HG03097 (cell line): ENCODE results near the gene CNOT10.
"Not testable (repeated sequence)": the region's sequence is repeated elsewhere in the genome, so short reads cannot be mapped to it uniquely, and the experiment has no call there.

Experiments
- ATAC-seq: cut with Tn5 transposase; IDR thresholded peaks from one replicate; pipeline ENCODE4 v1.9.1; 2021; ENCODE audit not compliant: unreplicated experiment, low FRiP score

Gene CNOT10

DNA sequence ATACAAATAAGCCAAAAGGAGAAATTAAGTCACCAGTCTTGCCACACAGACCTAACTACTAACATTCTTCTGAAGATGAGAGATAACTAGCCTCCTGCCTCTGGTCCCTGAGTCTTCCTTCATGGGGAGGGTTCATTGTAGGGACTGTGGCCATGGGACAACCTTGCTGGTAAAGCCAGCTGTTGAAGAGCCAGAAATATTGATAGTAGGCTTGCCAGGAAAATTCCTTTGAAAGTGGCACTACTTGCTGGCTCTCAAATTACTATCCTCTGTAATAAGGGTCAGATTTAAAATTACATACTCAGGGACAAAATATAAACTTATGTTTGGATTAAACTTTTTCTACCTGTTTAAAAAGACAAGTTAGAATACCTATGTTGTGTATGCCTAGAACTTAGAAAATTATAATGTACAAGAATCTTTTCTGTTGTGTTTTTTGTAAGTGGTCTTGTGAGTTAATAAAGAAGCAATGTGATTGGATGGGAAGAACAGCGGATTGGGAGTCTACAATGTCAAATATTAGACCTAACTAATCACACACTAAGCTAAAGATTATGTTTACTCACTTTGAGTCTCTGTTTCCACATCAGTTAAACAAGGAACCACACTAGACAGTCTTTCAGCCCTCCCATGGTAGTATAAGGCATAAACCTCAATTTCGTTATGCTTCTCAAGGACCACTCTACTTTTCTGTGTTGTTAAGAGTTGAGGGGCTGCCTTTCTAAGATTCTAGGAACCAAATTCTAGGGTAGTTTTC lies 72.8 kb downstream of the CNOT10 start:
- ATAC-seq: no peak

DNA sequence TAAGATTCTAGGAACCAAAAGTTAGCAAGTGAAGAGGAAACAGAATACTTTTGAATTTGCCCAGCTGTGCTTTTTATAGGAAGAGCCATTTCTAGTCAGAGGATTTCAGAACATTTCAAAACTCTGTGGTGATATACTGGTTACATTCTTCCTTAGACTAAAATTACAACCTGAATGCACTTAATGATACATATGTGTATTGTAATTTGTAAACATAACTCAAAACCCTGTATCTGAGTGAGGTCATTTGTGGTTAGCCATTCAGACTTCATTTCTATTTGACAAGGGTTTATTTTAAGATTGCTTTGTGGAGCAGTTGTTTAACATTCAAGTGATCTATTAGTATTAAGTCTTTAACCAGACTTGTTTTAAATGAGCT lies 73.4 kb downstream of the CNOT10 start:
- no peak for ATAC-seq

DNA sequence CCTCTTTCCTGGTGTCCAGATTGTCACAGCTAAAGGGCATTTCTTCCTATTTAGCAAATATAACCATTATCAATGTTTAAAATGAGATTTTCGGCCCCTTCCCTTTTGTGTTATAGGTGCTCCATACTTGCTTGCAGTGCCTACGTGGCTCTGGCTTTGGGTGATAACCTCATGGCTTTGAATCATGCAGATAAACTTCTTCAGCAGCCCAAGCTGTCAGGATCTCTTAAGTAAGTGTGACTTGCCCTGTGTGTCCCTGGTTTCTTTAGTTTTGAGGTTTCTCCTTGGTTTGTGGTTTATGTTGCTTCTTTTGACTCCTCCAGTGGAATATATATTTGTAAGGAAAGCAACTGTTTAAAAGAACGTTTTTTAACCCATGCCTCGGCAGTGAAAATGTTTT lies 74.4 kb downstream of the CNOT10 start:
- ATAC-seq: no peak

DNA sequence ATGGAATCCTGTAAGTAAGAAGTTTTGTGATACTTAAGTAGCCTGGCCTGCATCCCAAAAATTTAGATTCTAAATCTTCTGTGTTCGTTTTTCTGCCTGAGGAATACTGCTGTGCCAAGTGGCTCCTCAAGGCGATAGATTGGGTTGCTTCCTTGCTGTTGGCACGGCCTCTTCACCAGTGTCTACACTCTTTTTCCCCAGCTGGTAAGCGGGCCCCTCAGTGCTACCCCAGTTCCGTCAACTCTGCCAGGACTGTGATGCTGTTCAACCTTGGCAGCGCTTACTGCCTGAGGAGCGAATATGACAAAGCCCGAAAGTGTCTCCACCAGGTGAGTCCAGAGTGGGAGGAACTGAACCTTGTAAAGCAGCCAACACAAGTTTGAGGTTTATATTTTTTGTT lies 79.5 kb downstream of the CNOT10 start:
- no peak for ATAC-seq

DNA sequence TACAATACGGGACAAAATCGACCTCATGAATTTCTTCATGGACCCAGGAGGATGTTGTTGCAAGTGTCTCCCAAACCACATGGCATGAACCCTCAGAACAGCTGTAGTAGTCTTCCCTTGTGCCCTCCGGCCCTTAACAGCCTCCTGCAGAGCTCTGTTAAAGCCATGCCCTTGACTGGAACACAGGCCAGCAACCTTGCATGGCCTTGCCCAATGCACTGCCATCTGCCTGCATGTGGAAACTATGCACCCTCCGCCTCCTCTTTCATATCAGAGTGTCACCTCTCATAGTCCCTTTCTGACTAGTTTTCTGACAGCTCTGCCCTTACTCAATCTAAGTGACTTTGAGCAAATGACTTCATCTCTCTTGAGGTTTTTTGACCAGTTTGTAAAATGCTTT lies 93.4 kb downstream of the CNOT10 start:
- ATAC-seq: no peak

DNA sequence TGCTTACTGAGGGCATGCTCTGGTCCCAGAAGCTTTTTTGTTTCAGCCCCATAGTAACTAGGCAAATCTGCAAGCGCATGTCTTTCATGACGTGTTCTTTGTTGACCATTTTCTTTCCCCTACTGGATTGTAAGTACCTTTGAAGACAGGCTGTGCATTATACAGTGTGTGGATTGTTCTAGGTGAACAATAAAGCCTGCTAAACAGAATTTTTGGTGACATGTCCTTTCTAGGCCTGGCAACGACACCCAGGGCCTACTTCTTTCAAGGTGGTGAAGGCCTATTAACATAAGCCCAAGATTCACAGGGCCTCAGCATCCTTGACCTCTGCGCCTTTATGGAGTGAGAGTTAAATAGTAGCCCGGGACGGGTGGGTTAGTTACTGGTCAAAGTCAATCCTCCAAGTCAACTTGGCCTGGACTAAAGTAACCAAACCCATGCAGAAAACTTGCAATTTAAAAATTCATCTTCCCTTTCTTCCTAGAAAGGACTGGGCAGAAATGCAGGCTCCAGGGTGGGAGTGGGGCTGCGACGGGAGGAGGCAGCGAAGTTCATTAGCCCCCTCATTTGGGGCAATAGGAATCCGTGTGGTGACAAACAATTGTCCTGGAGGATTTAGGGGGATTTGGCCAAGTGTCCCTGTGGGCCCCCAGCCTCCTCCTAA lies 95.2 kb downstream of the CNOT10 start:
- ATAC-seq: no peak

DNA sequence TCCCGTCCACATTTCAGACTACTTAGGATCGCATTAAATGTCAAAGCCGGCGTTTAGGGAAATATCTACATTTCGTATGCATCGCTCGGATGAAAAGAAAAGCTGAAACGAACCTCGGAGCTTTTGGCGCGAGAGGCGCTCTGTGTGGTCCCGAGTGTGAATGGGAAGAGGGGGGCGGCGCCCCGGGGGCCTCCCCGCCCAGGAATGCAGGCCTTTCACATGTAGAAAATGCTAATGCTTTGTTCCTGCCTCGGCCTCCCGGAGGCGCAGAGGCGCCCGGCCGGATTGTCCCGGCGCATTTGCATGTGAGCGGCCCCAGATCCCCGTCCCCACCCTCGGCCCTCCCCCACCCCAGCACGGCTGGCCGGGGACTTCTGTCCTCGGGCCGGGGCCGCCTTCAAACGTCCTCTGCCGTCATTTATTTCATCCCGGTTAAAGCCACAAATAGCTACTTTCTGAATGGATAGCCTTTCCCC lies 95.8 kb downstream of the CNOT10 start:
- peak; percentile 30 for ATAC-seq

DNA sequence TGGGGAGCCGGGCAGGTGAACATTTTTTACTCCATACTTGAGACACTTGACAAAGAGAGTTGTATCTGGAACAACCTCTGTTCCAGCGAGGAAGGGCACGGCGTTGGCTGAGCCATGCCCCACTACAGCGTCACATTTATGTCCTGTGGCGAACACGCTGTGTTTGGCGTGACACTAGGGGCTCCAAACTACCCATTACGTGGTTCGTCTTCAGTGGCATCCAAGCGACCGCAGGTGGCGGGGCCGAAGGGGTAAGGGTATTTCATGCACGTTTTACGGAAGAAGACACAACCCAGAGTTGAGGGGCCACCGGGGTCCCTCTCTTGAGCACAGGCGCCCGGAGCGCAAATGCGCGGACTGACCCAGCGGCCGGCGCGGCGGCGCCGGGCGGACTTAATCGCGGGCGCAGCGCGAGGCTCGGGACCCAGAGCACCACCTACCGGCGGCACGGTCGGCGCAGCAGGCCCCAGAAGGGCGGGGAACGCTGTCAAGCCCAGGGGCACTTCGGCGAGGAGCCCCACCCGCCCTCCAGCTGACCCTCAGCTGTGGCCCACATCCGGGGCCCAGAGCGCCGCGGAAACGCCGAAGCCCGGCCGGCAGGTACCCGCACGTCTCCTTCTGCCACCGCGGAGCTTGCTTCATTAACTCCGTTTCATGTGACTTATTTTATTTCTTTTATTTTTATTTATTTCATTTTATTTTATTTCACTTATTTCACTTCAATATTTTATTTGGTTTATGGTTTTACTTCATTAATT lies 96.4 kb downstream of the CNOT10 start:
- peak; percentile 96 for ATAC-seq

DNA sequence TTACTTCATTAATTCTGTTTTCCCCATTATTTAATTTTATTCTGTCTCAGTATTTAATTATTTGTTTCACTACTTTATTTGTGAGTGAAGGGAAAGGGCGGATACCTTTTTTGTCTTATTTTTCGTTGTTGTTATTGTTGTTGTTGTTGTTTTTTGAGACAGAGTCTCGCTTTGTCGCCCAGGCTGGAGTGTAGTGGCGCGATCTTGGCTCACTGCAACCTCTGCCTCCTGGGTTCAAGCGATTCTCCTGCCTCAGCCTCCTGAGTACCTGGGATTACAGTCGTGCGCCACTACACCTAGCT lies 96.9 kb downstream of the CNOT10 start:
- not testable (repeated sequence) for ATAC-seq

DNA sequence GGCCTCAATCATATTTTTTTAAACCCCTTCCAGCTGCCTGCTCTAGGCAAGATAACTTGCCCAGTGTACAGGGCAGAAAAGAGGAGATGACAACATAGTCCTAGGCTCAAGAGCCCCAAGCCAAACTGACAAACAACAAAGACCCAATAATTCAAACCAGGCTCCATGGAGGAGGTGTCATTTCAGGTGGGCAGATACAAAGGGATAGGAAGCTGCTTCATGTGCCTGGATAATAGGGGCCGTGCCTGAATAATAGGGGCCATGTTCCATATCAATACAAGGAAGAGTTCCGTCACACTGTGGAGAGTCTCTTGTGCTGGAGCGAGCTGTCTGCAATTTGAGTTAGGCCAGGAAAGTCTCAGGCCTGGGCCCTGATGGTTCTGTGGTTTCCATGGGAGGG lies 97.4 kb downstream of the CNOT10 start:
- no peak for ATAC-seq

DNA sequence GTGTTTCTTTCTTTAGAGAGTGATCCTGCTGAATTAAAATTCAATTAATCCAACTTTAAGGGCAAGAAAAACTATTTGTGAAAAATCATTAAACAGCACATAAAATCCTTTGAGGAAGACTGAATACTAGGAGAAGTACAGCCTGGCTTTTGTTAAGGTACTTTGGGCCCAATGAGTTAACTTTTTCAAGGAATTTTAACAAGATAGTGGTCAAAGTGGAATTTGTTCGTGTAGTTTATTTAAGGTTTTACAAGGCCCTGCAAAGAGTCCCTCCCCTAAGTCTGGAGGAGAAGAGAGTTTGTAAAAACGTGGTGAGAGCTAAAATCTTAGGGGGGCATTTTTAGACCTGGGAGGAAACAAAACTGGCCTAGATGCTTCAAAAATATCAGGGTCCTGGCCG lies 106.8 kb downstream of the CNOT10 start:
- ATAC-seq: no peak

DNA sequence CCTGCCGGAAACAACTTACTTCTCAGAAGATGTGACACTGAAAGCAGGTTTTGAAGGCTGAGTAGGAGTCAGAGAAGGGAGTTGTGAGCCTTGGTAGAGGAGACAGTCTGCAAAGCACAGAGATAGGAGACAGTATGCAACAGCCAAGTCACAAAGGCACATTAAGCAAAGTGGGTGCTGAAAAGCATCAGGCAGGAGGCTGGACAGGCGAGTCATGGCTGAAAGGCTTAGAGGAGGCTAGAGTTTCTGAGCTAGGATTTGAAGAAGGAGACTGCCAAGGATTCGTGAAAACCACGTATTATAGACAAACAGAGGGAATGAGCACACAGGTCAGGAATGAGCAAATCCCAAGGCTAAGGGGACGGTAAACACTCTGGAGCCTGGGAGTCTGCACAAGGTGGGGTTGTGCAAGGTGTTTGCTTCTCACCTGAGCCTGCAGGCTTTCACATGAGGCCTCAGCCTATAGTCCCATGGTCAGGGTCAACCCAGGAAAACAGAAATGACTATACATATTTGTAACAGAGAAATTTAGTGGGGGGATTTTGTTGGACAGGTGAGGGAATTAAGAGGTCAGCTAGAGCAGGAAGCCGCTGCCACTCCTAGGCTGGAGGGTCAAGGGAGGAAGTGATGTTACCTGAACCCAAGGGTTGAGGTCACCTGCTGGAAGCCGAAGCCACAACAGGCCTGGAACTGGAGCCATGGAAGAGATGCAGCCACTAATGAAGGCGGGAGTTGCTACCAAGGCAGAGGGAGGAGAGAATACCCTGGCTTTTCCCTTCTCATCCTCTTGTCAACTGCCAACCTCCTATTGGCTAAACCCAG lies 109.7 kb downstream of the CNOT10 start:
- ATAC-seq: no peak

DNA sequence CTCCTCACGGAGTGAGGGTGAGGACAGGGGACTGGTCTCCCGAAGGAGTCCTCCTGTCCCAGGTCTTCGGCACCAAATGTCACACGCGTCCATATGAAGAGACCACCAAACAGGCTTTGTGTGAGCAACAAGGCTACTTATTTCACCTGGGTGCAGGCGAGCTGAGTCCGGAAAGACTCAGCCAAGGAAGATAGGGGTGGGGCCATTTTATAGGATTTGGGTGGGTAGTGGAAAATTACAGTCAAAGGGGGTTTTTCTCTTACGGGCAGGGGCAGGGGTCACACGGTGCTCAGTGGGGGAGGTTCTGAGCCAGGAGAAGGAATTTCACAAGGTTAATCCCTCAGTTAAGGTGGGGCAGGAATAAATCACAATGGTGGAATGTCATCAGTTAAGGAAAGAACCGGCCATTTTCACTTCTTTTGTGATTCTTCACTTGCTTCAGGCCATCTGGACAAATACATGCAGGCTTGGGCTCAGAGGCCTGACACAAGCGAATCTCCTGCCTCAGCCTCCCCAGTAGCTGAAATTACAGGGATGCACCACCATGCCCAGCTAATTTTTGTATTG lies 111.5 kb downstream of the CNOT10 start:
- not testable (repeated sequence) for ATAC-seq

DNA sequence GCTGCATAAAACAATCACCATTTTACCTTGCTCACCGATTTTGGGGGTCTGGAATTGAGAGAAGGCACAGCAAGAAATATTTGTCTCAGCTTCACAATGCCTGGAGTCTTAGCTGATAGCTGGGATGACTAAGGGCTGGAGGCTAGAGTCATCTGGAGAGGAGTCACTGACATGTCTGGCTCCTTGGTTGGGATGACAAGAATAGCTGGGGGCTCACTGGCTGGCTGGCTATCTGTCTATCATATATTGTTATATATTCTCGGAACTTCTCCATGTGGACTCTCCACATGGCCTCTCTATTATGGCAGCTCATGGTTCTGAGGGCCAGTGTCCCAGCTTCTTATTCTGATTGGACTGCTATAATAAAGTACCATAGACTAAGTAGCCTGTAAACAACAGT lies 112.8 kb downstream of the CNOT10 start:
- no peak for ATAC-seq

DNA sequence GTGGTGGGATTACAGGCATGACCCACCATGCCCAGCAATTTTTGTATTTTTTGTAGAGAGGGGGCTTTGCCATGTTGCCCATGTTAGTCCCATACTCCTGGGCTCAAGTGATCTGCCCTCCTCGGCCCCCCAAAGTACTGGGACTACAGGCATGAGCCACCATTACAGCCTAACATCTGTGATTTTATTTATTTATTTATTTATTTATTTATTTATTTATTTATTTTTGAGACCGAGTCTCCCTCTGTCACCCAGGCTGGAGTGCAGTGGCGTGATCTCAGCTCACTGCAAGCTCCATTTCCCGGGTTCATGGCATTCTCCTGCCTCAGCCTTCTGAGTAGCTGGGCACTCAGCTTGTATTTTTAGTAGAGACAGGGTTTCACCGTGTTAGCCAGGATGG lies 116.5 kb downstream of the CNOT10 start:
- ATAC-seq: not testable (repeated sequence)

DNA sequence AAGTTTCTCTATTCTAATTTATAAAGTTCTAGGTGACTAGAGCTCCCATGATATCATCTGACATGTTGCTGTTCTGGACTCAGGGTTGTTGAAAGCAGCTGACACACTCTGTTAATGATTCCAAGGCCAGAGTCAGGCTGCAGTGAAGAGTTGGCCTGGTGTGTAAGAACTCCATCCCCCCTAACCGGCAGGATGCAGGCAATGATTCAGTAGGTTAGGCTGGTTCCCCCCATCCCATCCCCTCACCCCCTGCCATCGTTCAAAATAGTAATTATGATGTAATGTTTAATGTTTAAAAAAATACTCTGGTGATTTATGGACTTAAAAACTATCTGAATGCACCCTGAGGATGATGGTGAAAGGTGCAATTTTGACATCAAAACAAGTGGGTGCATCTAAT lies 128.2 kb downstream of the CNOT10 start:
- ATAC-seq: peak; percentile 63

DNA sequence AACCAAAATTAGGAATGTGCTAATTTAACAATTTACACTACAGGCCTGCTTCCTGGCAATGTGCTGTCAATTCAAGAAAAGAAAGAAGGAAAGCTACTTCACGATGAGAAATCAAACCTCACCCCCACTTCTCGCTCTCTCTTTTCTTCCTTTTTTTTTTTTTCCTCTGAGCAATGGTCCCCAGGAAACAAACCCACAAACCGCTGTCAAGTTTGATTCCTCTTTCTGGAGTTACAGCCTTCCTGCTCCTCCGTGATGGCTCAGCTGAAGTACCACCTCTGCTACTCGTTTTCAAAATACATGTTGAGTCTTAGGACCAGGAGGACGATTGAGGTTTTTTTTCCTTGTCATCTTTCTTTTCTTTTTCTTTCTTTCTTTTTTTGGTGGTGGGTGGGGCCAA lies 129.4 kb downstream of the CNOT10 start:
- ATAC-seq: no peak

DNA sequence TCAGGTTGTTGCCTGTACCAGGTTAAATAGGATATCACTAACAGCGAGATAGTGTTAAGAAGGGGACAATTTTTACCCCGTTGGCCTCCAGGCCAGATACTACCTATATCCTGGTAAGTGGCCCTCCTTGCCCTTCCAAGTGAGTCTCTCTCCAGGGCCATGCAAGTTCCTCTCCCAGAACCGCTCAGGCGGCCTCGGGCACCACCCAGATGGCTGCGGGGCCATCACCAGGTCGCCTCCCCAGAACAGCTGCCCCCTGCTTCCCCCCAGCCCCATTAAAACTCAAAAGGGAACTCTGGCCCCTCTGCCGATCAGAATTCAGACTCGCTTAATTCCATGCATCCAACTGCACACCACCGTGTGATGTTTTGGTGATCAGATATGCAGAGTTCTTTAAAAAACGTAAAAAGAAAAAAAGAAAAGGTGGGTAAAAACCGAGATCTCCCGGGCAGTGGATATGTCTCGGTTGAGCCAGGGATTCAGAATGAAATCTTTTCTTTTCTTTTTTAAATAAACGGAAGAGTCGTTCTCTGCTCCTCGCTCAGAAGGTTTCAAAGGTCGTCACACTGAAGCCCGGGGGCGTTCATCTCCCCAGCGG lies 131.0 kb downstream of the CNOT10 start:
- ATAC-seq: no peak

DNA sequence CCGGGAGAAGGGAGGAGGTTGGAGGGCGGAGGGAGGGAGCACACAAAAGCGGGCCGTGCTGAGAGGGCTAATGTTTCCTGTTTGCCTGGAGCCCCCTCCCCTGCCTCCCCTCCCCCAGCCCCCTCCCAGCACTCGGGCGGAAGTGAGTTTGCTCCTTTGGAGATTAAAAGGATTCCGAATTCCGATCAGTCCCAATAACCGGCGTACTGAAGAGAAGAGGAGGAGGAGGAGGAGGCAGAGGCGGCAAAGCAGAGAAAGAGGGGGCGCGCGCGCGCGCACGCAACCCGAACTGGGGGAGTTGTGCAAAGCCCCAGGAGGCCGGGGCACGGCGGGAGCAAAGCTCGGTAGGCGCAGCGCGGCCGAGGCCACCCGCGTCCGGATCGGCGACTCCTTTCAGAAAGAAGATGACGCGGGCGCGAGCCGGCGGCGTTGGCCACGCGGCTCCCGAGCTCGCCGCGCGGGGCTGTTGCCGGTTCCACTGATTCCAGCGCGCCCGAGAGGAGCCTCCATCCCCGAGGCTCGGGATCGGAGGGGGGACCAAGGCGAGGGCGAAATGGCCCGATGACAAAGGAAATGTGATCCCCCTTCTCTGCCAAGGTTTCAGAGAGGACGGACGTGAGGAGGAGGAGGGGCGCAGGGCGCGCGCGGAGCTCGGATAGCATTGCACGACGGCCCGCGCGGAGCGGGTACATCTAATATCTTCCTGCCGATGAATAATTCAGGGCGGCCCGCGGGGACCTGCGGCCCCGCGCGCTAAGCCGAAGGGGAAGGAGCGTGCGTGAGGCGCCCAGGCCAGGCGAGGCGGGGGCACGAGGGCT lies 131.7 kb downstream of the CNOT10 start:
- ATAC-seq: no peak

DNA sequence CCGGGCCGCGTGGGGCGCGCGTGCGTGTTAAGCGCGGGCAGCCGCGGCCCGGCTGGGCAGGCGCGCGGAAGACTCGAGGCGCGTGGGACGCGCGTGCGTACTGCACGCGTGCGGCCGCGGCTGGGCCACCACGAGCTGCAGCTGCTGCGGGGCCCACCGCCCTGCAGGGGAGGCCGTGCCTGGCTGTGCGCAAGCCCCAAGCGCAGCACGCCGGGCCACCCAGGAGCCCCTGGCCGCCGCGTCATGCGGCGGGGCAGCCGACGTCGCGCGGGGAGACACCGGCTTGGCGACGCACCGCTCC lies 132.2 kb downstream of the CNOT10 start:
- ATAC-seq: no peak
